Ovary (tissue), 9 donors: ENCODE data around the gene FAM53A. TPM values are rescaled to one million over a fixed set of nuclear protein-coding genes. Genes with fewer than 3 reads are reported as not detected.

Experiments
- DNase-seq, 5 donors: peaks; one replicate each; pipeline ENCODE4 v3.0.0-alpha.2; 2019 to 2020
- H3K27ac ChIP-seq, 2 donors: fragments of 200-600 bp; one replicate each; pipeline versions ENCODE4 v1.5.1 to v1.8.0; 2019 to 2022
- H3K27me3 ChIP-seq: fragments of 200-600 bp; one replicate; pipeline ENCODE4 v1.8.0; 2022
- H3K36me3 ChIP-seq: fragments of 200-600 bp; sonication (generic); one replicate; pipeline ENCODE4 v1.5.1; 2019
- H3K4me1 ChIP-seq: one replicate; pipeline ENCODE4 v1.8.1; 2013; ENCODE audit warnings: mild to moderate bottlenecking, moderate library complexity; ENCODE audit not compliant: insufficient read depth
- H3K4me3 ChIP-seq: fragments of 200-600 bp; sonication (generic); one replicate; pipeline ENCODE4 v1.5.1; 2017
- H3K9me3 ChIP-seq, 2 donors: fragments of 200-600 bp in 1 of 2; sonication (generic) in 1 of 2; one replicate each; pipeline versions ENCODE4 v1.5.1 to v1.8.1; 2013 to 2019; ENCODE audit warnings: mild to moderate bottlenecking in 1 of 2, moderate library complexity in 1 of 2
- EP300 ChIP-seq: sonication (generic); formaldehyde crosslinking; IDR thresholded peaks from one replicate; pipeline ENCODE4 v1.6.1; 2017; ENCODE audit warnings: antibody characterized with exemption
- POLR2A ChIP-seq: fragments of 450-650 bp; IDR thresholded peaks from one replicate; pipeline ENCODE4 v1.6.1; 2017; ENCODE audit warnings: antibody characterized with exemption, mild to moderate bottlenecking, moderate library complexity
- WGBS, 3 donors: extraction: QIAGEN DNeasy Blood & Tissue Kit in 1 of 3; methylation state at CpG; one replicate each; pipeline versions ENCODE4 v1.1.5 to v1.1.7; 2013 to 2017; 5-methylcytosine and 5-hydroxymethylcytosine counted together
- intact Hi-C, 4 donors: fragments of 100-400 bp; cut with DNase I; formaldehyde crosslinking; loops; one replicate each; pipeline versions ENCODE4 v1.11.0 to v1.15.1; 2022 to 2023
- polyA plus RNA-seq, 2 donors: library from polyadenylated mRNA; stranded (reverse); fragments of 200-250 nt in 1 of 2; fragments of 350-450 nt in 1 of 2; fragmentation: Illumina TruSeq in 1 of 2; extraction: RNeasy Lipid Tissue Mini Kit (QIAGEN cat#74804) in 1 of 2; gene quantifications; one replicate each; pipeline ENCODE4 v1.2.3, GENCODE V29; 2013 to 2014
- total RNA-seq, 7 donors: library from RNA; depleted of rRNA in 2 of 7; stranded (reverse); fragments of >200 nt in 2 of 7; fragmentation: NEBNext Ultra II Directional in 3 of 7; extraction: Animal tissue kit (Norgen Biotek cat#: 25700) in 3 of 7; gene quantifications; one replicate each; pipeline versions ENCODE4 v1.1.0 to v1.2.4, GENCODE V29; 2016 to 2023
- TF ChIP-seq, protein P1 (sequence below), 3 donors: fragments of 450-650 bp in 2 of 3; fragments of 200-600 bp in 1 of 3; IDR thresholded peaks; one replicate each; pipeline versions ENCODE4 v1.5.1 to v1.8.0; 2016 to 2022; ENCODE audit warnings: antibody characterized with exemption in 3 of 3, mild to moderate bottlenecking in 1 of 3
- donor health status: DM: no; HTN: no; CAD: no; lungs with moderate emphysema.
- donor health status: DM: no; HTN: no; CAD: no.
- donor health status: Bipolar disorder and iron deficiency.
- donor health status: DM: yes; HTN: yes; CAD: no.
- donor health status: DM: no; HTN: no; CAD: no.
- donor health status: DM: yes; HTN: yes; CAD: no.

The FAM53A gene
- total and polyA plus RNA-seq, 9 donors = 0.32 to 5.1 (median 2.4) TPM

- no peak for DNase-seq
- Histone ChIP-seq H3K9me3 (no peaks in the 10 kb centered on the region), H3K4me3 (no peak overlapping the region), H3K27me3 (no peaks in the 10 kb centered on the region), H3K36me3 (no peaks in the 10 kb centered on the region), H3K27ac (no peak overlapping the region), H3K4me1 (no peaks in the 10 kb centered on the region)
- 91 to 92% (median 91%) methylated on average over 42 of the region's 42 CpGs for WGBS, 3 donors
- intact Hi-C loops = no loop called here
- TF ChIP-seq, protein P1, sequence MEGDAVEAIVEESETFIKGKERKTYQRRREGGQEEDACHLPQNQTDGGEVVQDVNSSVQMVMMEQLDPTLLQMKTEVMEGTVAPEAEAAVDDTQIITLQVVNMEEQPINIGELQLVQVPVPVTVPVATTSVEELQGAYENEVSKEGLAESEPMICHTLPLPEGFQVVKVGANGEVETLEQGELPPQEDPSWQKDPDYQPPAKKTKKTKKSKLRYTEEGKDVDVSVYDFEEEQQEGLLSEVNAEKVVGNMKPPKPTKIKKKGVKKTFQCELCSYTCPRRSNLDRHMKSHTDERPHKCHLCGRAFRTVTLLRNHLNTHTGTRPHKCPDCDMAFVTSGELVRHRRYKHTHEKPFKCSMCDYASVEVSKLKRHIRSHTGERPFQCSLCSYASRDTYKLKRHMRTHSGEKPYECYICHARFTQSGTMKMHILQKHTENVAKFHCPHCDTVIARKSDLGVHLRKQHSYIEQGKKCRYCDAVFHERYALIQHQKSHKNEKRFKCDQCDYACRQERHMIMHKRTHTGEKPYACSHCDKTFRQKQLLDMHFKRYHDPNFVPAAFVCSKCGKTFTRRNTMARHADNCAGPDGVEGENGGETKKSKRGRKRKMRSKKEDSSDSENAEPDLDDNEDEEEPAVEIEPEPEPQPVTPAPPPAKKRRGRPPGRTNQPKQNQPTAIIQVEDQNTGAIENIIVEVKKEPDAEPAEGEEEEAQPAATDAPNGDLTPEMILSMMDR (IDR thresholded peaks at IDR 0.05) = no peak
- TF ChIP-seq POLR2A (no peak), EP300 (no peak)
Observed at GRCh38 chr4:1598206-1599025, 85.7 kb downstream of the FAM53A start.

GRCh38 chr4:1597021-1597931, 86.8 kb downstream of the FAM53A start:
- no peak overlapping the region for H3K4me3 ChIP-seq
- TF ChIP-seq, protein P1 (IDR thresholded peaks at IDR 0.05) = no peak
- TF ChIP-seq POLR2A (no peak), EP300 (no peak)
- intact Hi-C loops = no loop called here
- H3K27me3 ChIP-seq = no peaks in the 10 kb centered on the region
- WGBS, 3 donors = 87 to 89% (median 88%) methylated on average over 26 of the region's 26 CpGs
- no peaks in the 10 kb centered on the region for H3K9me3 ChIP-seq
- H3K4me1 ChIP-seq = no peaks in the 10 kb centered on the region
- H3K27ac ChIP-seq = no peak overlapping the region
- no peaks in the 10 kb centered on the region for H3K36me3 ChIP-seq
- DNase-seq = peak in 2 of 5 donors; percentile 7 to 13

GRCh38 chr4:1596393-1596792, 87.7 kb downstream of the FAM53A start:
- Histone ChIP-seq H3K9me3 (peaks cover 0 to 3% of the 10 kb centered on the region in 2 donors), H3K4me3 (no peak overlapping the region), H3K36me3 (no peaks in the 10 kb centered on the region), H3K27me3 (no peaks in the 10 kb centered on the region), H3K27ac (no peak overlapping the region), H3K4me1 (no peaks in the 10 kb centered on the region)
- 86 to 88% (median 87%) methylated on average over 16 of the region's 16 CpGs for WGBS, 3 donors
- peak in 2 of 5 donors; percentile 7 to 23 for DNase-seq
- intact Hi-C loops = no loop called here
- TF ChIP-seq POLR2A (no peak), EP300 (no peak)
- TF ChIP-seq, protein P1 (IDR thresholded peaks at IDR 0.05) = no peak

GRCh38 chr4:1595789-1596325, 88.3 kb downstream of the FAM53A start:
- H3K36me3 ChIP-seq = no peaks in the 10 kb centered on the region
- peaks cover 0 to 6% of the 10 kb centered on the region in 2 donors for H3K9me3 ChIP-seq
- H3K4me3 ChIP-seq = no peak overlapping the region
- 83 to 90% (median 85%) methylated on average over 10 of the region's 10 CpGs for WGBS, 3 donors
- intact Hi-C loops = no loop called here
- no peaks in the 10 kb centered on the region for H3K4me1 ChIP-seq
- TF ChIP-seq, protein P1 (IDR thresholded peaks at IDR 0.05) = no peak
- TF ChIP-seq POLR2A = no peak
- TF ChIP-seq EP300 = no peak
- no peak overlapping the region for H3K27ac ChIP-seq
- H3K27me3 ChIP-seq = no peaks in the 10 kb centered on the region
- peak in 1 of 5 donors; percentile 13 for DNase-seq
